K562 (cell line): ENCODE results near the gene CCR9. TPM values are rescaled to one million over a fixed set of nuclear protein-coding genes. Genes with fewer than 3 reads are reported as not detected.

Experiments used
- BRD9 ChIP-seq: fragments of 450-650 bp; IDR thresholded peaks from 2 replicates; pipeline ENCODE4 v1.6.1; 2018; ENCODE audit warnings: low read depth; ENCODE audit not compliant: partially characterized antibody
- CXXC5 ChIP-seq: fragments of 250-450 bp; sonication (Bioruptor Pico); IDR thresholded peaks from 2 replicates; pipeline ENCODE4 v1.8.0; 2022; ENCODE audit warnings: inconsistent platforms, mild to moderate bottlenecking, moderate library complexity
- ETV1 ChIP-seq: fragments of 450-650 bp; conservative IDR thresholded peaks from 2 replicates; pipeline ENCODE4 v1.6.1; 2016; ENCODE audit warnings: missing genetic modification characterization, control low read depth, low read depth, missing compliant biosample characterization
- EZH2 ChIP-seq: IDR thresholded peaks from 2 replicates; pipeline ENCODE4 v1.6.1; 2012; ENCODE audit warnings: low read depth, mild to moderate bottlenecking, inconsistent platforms, low read length, borderline replicate concordance
- FOXP1 ChIP-seq: sonication (generic); formaldehyde crosslinking; IDR thresholded peaks from 2 replicates; pipeline ENCODE4 v1.8.0; 2022; ENCODE audit warnings: mild to moderate bottlenecking, missing genetic modification reagents
- HCFC1 ChIP-seq: IDR thresholded peaks from 2 replicates; pipeline ENCODE4 v1.6.1; 2012; ENCODE audit warnings: low read depth, low read length, improper control_type of control experiment
- HDAC6 ChIP-seq: IDR thresholded peaks from 2 replicates; pipeline ENCODE4 v1.6.1; 2012; ENCODE audit warnings: low read depth, mild to moderate bottlenecking, control low read depth, inconsistent platforms, low read length, moderate library complexity
- HNRNPH1 ChIP-seq: fragments of 200-400 bp; formaldehyde crosslinking; optimal IDR thresholded peaks from 2 replicates; pipeline ENCODE3; 2017; ENCODE audit warnings: low read depth, mild to moderate bottlenecking, low read length, moderate library complexity
- IRF2 ChIP-seq: sonication (generic); formaldehyde crosslinking; IDR thresholded peaks from 2 replicates; pipeline ENCODE4 v1.8.1; 2022; ENCODE audit warnings: mild to moderate bottlenecking, missing genetic modification reagents
- KLF1 ChIP-seq: fragments of 450-650 bp; IDR thresholded peaks from 2 replicates; pipeline ENCODE4 v1.6.1; 2016; ENCODE audit warnings: missing genetic modification characterization, missing compliant biosample characterization
- NCOA4 ChIP-seq: fragments of 450-650 bp; IDR thresholded peaks from 2 replicates; pipeline ENCODE4 v1.6.1; 2018; ENCODE audit warnings: mild to moderate bottlenecking; ENCODE audit not compliant: partially characterized antibody
- OTX1 ChIP-seq: fragments of 450-650 bp; formaldehyde crosslinking; IDR thresholded peaks from 2 replicates; pipeline ENCODE4 v1.4.0; 2022; ENCODE audit warnings: mild to moderate bottlenecking
- PHF20 ChIP-seq: fragments of 450-650 bp; IDR thresholded peaks from 2 replicates; pipeline ENCODE4 v1.6.1; 2018; ENCODE audit not compliant: partially characterized antibody
- RFX7 ChIP-seq: fragments of 250-450 bp; sonication (Bioruptor Pico); IDR thresholded peaks from 2 replicates; pipeline ENCODE4 v1.5.1; 2021; ENCODE audit warnings: mild to moderate bottlenecking
- SRSF1 ChIP-seq: fragments of 200-400 bp; formaldehyde crosslinking; IDR thresholded peaks from 2 replicates; pipeline ENCODE4 v1.6.1; 2017; ENCODE audit warnings: mild to moderate bottlenecking, low read depth, low read length, moderate library complexity
- TCF3 ChIP-seq: sonication (generic); formaldehyde crosslinking; IDR thresholded peaks from 2 replicates; pipeline ENCODE4 v1.4.0; 2020; ENCODE audit warnings: mild to moderate bottlenecking, missing genetic modification reagents
- polyA plus RNA-seq, 8 experiments: library from polyadenylated mRNA; depleted of rRNA in 4 of 8; stranded (reverse) in 5 of 8; unstranded in 3 of 8; fragments of >200 nt; fragmentation: Nextera tagmentation in 2 of 8; fragmentation: Illumina TruSeq in 1 of 8; extraction: Ambion mirVana in 2 of 8; extraction: Trizol in 1 of 8; gene quantifications; 2 replicates each; pipeline versions ENCODE4 v1.2.1 to v1.2.3, GENCODE V29; 2011 to 2014; ENCODE audit warnings: inconsistent platforms in 1 of 8, missing spikeins in 1 of 8
- total RNA-seq, 7 experiments: library from RNA; depleted of rRNA in 6 of 7; stranded (reverse); fragments of >200 nt in 6 of 7; fragmentation: Illumina TruSeq in 2 of 7; extraction: Trizol in 2 of 7; gene quantifications; 2 replicates each; pipeline versions ENCODE4 v1.2.1 to v1.2.3, GENCODE V29; 2011 to 2021; ENCODE audit warnings: low replicate concordance in 1 of 7
- TF ChIP-seq, protein P1 (sequence below), 2 experiments: fragments of 250-450 bp in 1 of 2; fragments of 450-650 bp in 1 of 2; sonication (Bioruptor Pico) in 1 of 2; IDR thresholded peaks; 2 replicates each; pipeline versions ENCODE4 v1.6.1 to v1.8.0; 2016 to 2021; ENCODE audit warnings: mild to moderate bottlenecking in 2 of 2, moderate library complexity in 2 of 2, missing compliant biosample characterization in 1 of 2, missing genetic modification characterization in 1 of 2
- TF ChIP-seq, protein P2 (sequence below), 2 experiments: fragments of 450-650 bp; IDR thresholded peaks; 2 replicates each; pipeline ENCODE4 v1.6.1; 2018; ENCODE audit warnings: mild to moderate bottlenecking in 2 of 2, low read depth in 1 of 2; ENCODE audit not compliant: partially characterized antibody in 2 of 2
- TF ChIP-seq, protein P3 (sequence below): sonication (generic); formaldehyde crosslinking; IDR thresholded peaks from 2 replicates; pipeline ENCODE4 v1.8.1; 2023; ENCODE audit warnings: mild to moderate bottlenecking, missing genetic modification reagents
- TF ChIP-seq, protein P4 (sequence below), 2 experiments: fragments of 450-650 bp; IDR thresholded peaks; 2 replicates each; pipeline ENCODE4 v1.6.1; 2016

Gene CCR9
- total and polyA plus RNA-seq, 9 of the 15 experiments (the other 6 are each of a cell fraction or from before 2014, with no cell fraction given) = not detected

DNA sequence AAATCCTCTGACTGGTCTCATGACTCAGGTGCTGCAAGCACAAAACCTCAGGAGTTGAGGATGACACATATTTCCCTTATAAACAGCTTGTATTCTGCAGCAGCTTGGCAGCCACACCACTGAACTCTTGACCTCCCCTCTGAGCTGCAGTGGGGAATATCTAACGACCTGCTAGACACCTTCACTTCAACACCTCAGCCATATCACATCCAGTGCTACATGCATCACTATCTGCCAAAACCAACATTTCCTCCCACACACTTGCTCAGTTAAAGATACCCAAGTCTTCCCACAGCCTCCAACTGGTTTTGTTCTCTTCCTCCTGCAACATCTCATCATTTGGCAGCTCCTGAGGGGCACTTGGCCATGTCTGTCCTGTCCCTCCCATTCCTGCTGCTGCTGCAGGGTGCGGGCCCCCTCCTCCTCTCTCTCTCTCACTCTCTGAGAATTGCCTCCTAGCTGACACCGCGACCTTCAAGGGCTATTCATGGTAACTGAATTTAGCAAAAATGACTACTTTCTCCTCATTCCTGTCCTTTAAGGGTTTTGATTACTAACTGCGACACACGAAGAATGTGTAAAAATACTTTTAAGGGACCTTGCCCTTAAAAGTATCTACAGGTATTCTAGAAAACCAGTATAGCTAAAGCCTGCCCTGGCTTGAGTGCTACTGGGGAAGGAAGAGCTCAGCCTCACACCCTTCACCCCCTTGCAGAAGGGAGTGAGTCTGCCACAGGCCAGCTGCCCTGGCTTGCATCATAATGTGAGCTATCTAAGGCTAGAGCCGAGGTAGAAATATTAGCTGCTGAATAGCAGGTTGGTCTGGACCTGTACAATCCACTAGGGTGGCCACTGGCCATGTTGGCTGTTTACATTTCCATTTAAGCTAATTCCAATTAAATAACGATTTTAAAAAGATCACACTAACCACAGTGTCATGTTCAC, 5.0 kb upstream of the CCR9 start (continued):
- no peak for TF ChIP-seq PHF20
- TF ChIP-seq ETV1 = no peak
- TF ChIP-seq HNRNPH1 = no peak
- no peak for TF ChIP-seq SRSF1
- TF ChIP-seq FOXP1 (CRISPR knock-in tag) = no peak
- no peak for TF ChIP-seq EZH2
- TF ChIP-seq, protein P1, sequence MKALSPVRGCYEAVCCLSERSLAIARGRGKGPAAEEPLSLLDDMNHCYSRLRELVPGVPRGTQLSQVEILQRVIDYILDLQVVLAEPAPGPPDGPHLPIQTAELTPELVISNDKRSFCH (CRISPR knock-in tag; IDR thresholded peaks at IDR 0.05) = no peak
- TF ChIP-seq, protein P1 (tag; IDR thresholded peaks at IDR 0.05) = no peak
- no peak for TF ChIP-seq HCFC1
- TF ChIP-seq TCF3 (CRISPR knock-in tag) = peak; percentile 97
- TF ChIP-seq, protein P2, sequence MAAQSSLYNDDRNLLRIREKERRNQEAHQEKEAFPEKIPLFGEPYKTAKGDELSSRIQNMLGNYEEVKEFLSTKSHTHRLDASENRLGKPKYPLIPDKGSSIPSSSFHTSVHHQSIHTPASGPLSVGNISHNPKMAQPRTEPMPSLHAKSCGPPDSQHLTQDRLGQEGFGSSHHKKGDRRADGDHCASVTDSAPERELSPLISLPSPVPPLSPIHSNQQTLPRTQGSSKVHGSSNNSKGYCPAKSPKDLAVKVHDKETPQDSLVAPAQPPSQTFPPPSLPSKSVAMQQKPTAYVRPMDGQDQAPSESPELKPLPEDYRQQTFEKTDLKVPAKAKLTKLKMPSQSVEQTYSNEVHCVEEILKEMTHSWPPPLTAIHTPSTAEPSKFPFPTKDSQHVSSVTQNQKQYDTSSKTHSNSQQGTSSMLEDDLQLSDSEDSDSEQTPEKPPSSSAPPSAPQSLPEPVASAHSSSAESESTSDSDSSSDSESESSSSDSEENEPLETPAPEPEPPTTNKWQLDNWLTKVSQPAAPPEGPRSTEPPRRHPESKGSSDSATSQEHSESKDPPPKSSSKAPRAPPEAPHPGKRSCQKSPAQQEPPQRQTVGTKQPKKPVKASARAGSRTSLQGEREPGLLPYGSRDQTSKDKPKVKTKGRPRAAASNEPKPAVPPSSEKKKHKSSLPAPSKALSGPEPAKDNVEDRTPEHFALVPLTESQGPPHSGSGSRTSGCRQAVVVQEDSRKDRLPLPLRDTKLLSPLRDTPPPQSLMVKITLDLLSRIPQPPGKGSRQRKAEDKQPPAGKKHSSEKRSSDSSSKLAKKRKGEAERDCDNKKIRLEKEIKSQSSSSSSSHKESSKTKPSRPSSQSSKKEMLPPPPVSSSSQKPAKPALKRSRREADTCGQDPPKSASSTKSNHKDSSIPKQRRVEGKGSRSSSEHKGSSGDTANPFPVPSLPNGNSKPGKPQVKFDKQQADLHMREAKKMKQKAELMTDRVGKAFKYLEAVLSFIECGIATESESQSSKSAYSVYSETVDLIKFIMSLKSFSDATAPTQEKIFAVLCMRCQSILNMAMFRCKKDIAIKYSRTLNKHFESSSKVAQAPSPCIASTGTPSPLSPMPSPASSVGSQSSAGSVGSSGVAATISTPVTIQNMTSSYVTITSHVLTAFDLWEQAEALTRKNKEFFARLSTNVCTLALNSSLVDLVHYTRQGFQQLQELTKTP (IDR thresholded peaks at IDR 0.05; ENCODE audit: low read depth in 1 of 2, partially characterized antibody in 2 of 2) = no peak
- no peak for TF ChIP-seq KLF1 (tag)
- TF ChIP-seq RFX7 (CRISPR knock-in tag) = no peak
- TF ChIP-seq IRF2 (CRISPR knock-in tag) = no peak
- TF ChIP-seq OTX1 (CRISPR knock-in tag) = no peak
- TF ChIP-seq CXXC5 (CRISPR knock-in tag) = no peak; the same call in 1 of the 2 replicates
- TF ChIP-seq HDAC6 = no peak
- no peak for TF ChIP-seq BRD9
- TF ChIP-seq, protein P3, sequence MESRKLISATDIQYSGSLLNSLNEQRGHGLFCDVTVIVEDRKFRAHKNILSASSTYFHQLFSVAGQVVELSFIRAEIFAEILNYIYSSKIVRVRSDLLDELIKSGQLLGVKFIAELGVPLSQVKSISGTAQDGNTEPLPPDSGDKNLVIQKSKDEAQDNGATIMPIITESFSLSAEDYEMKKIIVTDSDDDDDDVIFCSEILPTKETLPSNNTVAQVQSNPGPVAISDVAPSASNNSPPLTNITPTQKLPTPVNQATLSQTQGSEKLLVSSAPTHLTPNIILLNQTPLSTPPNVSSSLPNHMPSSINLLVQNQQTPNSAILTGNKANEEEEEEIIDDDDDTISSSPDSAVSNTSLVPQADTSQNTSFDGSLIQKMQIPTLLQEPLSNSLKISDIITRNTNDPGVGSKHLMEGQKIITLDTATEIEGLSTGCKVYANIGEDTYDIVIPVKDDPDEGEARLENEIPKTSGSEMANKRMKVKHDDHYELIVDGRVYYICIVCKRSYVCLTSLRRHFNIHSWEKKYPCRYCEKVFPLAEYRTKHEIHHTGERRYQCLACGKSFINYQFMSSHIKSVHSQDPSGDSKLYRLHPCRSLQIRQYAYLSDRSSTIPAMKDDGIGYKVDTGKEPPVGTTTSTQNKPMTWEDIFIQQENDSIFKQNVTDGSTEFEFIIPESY = no peak
- no peak for TF ChIP-seq NCOA4
- TF ChIP-seq, protein P4, sequence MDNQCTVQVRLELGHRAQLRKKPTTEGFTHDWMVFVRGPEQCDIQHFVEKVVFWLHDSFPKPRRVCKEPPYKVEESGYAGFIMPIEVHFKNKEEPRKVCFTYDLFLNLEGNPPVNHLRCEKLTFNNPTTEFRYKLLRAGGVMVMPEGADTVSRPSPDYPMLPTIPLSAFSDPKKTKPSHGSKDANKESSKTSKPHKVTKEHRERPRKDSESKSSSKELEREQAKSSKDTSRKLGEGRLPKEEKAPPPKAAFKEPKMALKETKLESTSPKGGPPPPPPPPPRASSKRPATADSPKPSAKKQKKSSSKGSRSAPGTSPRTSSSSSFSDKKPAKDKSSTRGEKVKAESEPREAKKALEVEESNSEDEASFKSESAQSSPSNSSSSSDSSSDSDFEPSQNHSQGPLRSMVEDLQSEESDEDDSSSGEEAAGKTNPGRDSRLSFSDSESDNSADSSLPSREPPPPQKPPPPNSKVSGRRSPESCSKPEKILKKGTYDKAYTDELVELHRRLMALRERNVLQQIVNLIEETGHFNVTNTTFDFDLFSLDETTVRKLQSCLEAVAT (IDR thresholded peaks at IDR 0.05) = no peak
